ENCODE measurements around the gene CAMSAP3. TPM values are rescaled to one million over a fixed set of nuclear protein-coding genes. Genes with fewer than 3 reads are reported as not detected.
"Not testable (repeated sequence)": the region's sequence is repeated elsewhere in the genome, so short reads cannot be mapped to it uniquely, and the experiment has no call there.

CAMSAP3 gene
- total RNA-seq, 1 donor from 2014 or later = 115 TPM

GRCh38 chr19:7641290-7642276 is 45.9 kb downstream of the CAMSAP3 start:
- no peaks in the 10 kb centered on the region for H3K27me3 Mint-ChIP-seq
- peaks cover 6% of the 10 kb centered on the region for H3K36me3 Mint-ChIP-seq (ENCODE audit: insufficient read depth)

DNA sequence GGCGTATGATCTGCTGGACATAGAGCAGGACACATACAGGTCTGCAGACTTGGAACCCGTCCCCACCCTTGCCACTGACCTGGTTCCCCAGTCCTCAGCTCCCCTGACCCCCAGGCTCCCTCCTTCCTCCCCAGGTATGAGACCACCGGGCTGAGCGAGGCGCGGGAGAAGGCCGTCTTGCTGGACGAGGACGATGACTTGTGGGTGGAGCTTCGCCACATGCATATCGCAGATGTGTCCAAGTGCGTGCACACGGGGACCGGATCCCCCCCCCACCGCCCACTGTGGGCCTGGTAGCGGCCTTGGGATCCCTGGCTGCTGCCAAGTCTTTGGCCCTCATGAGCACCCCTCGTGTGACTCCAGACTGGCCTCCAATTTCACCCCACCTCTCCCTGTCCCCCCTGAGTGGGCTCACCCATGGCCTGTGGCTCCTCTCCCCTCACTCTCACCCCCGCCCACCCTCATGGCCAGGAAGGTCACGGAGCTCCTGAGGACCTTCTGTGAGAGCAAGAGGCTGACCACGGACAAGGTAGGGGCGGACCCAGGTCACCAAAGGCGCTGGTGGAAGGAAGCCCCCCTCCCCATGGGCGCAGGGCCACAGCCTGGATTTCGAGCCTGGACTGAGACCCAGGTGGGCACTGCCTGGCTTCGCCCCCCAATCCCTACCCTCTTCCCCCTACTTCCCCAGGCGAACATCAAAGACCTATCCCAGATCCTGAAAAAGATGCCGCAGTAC is 46.8 kb downstream of the CAMSAP3 start:
- no peak overlapping the region for H3K4me3 Mint-ChIP-seq (ENCODE audit: low read depth)
- DNase-seq (ENCODE audit: low spot score, unreplicated experiment) = no peak
- no peaks in the 10 kb centered on the region for H3K9me3 Mint-ChIP-seq (ENCODE audit: low read depth)
- H3K27me3 Mint-ChIP-seq = no peaks in the 10 kb centered on the region
- H3K36me3 Mint-ChIP-seq (ENCODE audit: insufficient read depth) = peaks cover 6% of the 10 kb centered on the region
- no peaks in the 10 kb centered on the region for H3K4me1 Mint-ChIP-seq (ENCODE audit: low read depth)
- TF ChIP-seq, protein P1, sequence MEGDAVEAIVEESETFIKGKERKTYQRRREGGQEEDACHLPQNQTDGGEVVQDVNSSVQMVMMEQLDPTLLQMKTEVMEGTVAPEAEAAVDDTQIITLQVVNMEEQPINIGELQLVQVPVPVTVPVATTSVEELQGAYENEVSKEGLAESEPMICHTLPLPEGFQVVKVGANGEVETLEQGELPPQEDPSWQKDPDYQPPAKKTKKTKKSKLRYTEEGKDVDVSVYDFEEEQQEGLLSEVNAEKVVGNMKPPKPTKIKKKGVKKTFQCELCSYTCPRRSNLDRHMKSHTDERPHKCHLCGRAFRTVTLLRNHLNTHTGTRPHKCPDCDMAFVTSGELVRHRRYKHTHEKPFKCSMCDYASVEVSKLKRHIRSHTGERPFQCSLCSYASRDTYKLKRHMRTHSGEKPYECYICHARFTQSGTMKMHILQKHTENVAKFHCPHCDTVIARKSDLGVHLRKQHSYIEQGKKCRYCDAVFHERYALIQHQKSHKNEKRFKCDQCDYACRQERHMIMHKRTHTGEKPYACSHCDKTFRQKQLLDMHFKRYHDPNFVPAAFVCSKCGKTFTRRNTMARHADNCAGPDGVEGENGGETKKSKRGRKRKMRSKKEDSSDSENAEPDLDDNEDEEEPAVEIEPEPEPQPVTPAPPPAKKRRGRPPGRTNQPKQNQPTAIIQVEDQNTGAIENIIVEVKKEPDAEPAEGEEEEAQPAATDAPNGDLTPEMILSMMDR (IDR thresholded peaks at IDR 0.05; ENCODE audit: unreplicated experiment) = no peak
- H3K27ac Mint-ChIP-seq = no peak overlapping the region

More at GRCh38 chr19:7641290-7642276, 45.9 kb downstream of the CAMSAP3 start:
- Mint-ChIP-seq H3K27ac (no peak overlapping the region), H3K9me3 (ENCODE audit: low read depth) (no peaks in the 10 kb centered on the region), H3K4me3 (ENCODE audit: low read depth) (no peak overlapping the region), H3K4me1 (ENCODE audit: low read depth) (no peaks in the 10 kb centered on the region)
- TF ChIP-seq, protein P1 (IDR thresholded peaks at IDR 0.05; ENCODE audit: unreplicated experiment) = peak; percentile 28
- no peak for DNase-seq (ENCODE audit: low spot score, unreplicated experiment)

- H3K27me3 Mint-ChIP-seq = no peaks in the 10 kb centered on the region
- no peak for DNase-seq (ENCODE audit: low spot score, unreplicated experiment)
- no peaks in the 10 kb centered on the region for H3K4me1 Mint-ChIP-seq (ENCODE audit: low read depth)
- TF ChIP-seq, protein P1 (IDR thresholded peaks at IDR 0.05; ENCODE audit: unreplicated experiment) = no peak
- H3K9me3 Mint-ChIP-seq (ENCODE audit: low read depth) = no peaks in the 10 kb centered on the region
- no peak overlapping the region for H3K4me3 Mint-ChIP-seq (ENCODE audit: low read depth)
- H3K36me3 Mint-ChIP-seq (ENCODE audit: insufficient read depth) = peaks cover 6% of the 10 kb centered on the region
- no peak overlapping the region for H3K27ac Mint-ChIP-seq
These were observed 47.4 kb downstream of the CAMSAP3 start for GRCh38 chr19:7643031-7643415.

DNA sequence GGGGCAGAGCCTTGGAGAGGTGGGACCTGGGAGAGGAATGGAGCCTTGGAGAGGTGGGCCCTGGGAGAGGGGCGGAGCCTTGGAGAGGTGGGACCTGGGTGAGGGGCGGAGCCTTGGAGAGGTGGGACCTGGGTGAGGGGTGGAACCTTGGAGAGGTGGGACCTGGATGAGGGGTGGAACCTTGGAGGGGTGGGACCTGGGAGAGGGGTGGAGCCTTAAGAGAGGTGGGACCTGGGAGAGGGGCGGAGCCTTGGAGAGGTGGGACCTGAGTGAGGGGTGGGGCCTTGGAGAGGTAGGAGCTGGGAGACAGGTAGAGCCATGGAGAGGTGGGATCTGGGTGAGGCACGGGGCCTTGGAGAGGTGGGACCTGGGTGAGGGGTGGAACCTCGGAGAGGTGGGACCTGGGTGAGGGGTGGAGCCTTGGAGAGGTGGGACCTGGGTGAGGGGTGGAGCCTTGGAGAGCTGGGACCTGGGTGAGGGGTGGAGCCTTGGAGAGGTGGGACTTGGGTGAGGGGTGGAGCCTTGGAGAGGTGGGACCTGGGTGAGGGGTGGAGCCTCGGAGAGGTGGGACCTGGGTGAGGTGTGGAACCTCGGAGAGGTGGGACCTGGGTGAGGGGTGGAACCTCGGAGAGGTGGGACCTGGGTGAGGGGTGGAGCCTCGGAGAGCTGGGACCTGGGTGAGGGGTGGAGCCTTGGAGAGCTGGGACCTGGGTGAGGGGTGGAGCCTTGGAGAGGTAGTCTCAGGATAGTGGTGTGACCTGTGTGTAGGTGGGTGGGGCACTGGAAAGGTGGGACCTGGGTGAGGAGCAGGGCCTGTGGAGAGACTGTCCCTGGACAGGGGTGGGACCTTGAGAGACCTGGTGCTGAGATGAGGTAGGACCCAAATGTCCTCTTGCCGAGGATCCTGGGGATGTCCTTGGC is 48.2 kb downstream of the CAMSAP3 start:
- not testable (repeated sequence) for H3K27me3 Mint-ChIP-seq; H3K9me3 Mint-ChIP-seq (ENCODE audit: low read depth); H3K4me3 Mint-ChIP-seq (ENCODE audit: low read depth); H3K36me3 Mint-ChIP-seq (ENCODE audit: insufficient read depth); H3K27ac Mint-ChIP-seq; DNase-seq (ENCODE audit: low spot score, unreplicated experiment); H3K4me1 Mint-ChIP-seq (ENCODE audit: low read depth)

DNA sequence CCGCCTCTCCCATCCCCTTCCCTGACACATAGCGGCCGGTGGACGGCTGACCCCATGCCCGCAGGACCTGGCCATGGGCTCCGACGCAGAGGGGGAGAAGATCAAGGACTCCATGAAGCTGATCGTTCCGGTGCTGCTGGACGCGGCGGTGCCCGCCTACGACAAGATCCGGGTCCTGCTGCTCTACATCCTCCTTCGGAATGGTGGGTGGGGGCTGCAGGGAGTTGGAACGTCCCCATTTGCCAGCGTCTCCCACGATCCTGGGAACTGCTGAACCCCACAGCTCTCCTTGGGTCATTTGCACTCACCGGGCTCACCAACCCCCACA is 48.9 kb downstream of the CAMSAP3 start:
- Mint-ChIP-seq H3K27me3 (no peaks in the 10 kb centered on the region), H3K4me1 (ENCODE audit: low read depth) (no peaks in the 10 kb centered on the region), H3K36me3 (ENCODE audit: insufficient read depth) (peaks cover 6% of the 10 kb centered on the region), H3K9me3 (ENCODE audit: low read depth) (no peaks in the 10 kb centered on the region), H3K27ac (no peak overlapping the region), H3K4me3 (ENCODE audit: low read depth) (no peak overlapping the region)
- TF ChIP-seq, protein P1 (IDR thresholded peaks at IDR 0.05; ENCODE audit: unreplicated experiment) = no peak
- no peak for DNase-seq (ENCODE audit: low spot score, unreplicated experiment)

All from progenitor cell of endocrine pancreas (in vitro differentiated cells).